Measurements from ENCODE around the gene NAA25. TPM values are rescaled to one million over a fixed set of nuclear protein-coding genes. Genes with fewer than 3 reads are reported as not detected.

The NAA25 gene
- total and polyA plus RNA-seq, 2 donors (not counting 3 experiments of a cell fraction or from before 2014, with no cell fraction given) = 5.3 to 25.5 TPM

GRCh38 chr12:112018571-112019237 is 89.9 kb downstream of the NAA25 start:
- CTCF ChIA-PET = no interaction called here
- dilution Hi-C loops (cut with MboI; ENCODE audit: extremely low pct_ligation_motif_present, low sequenced_read_pairs) = no loop called here
- BruUV-seq (replicated peaks) = no TSS peak
- H4K20me1 ChIP-seq (replicated peaks; ENCODE audit: control insufficient read depth, extremely low read depth, insufficient read depth, low read length) = peaks cover 5% of the 10 kb centered on the region
- H3K36me3 ChIP-seq (ENCODE audit: control insufficient read depth in 2 of 2, extremely low read depth in 1 of 2, insufficient read depth in 2 of 2, low read length in 2 of 2) = peaks cover 14 to 17% of the 10 kb centered on the region in 2 experiments
- FAIRE-seq (peak; percentile 84), DNase-seq (ENCODE audit: low read depth, low spot score) (peak; percentile 18)
- H3K4me2 ChIP-seq (ENCODE audit: insufficient read depth, low read length) = peak overlapping the region; percentile 39
- no peak for TF ChIP-seq JUN (IDR thresholded peaks at IDR 0.05; ENCODE audit: borderline replicate concordance, insufficient read depth, insufficient read length, low read depth)
- peak; percentile 50 for TF ChIP-seq FOS (IDR thresholded peaks at IDR 0.05; ENCODE audit: borderline replicate concordance, insufficient read depth, low read length)
- peak; percentile 40 for TF ChIP-seq POLR2A (IDR thresholded peaks at IDR 0.05; ENCODE audit: low read depth, low read length)
- POLR2A ChIA-PET = no interaction called here
- H3K79me2 ChIP-seq (ENCODE audit: control insufficient read depth, insufficient read depth, low read length) = peaks cover 66% of the 10 kb centered on the region
- H3K27ac ChIP-seq (ENCODE audit: insufficient read depth, low read depth, low read length) = peak overlapping the region; percentile 58
- H3K4me3 ChIP-seq (replicated peaks in 1 of 3; ENCODE audit: insufficient read depth in 1 of 3, low read depth in 1 of 3, low read length in 3 of 3) = no peak overlapping the region
- no peak overlapping the region for H2AFZ ChIP-seq (ENCODE audit: low read depth, low read length)
- intact Hi-C loops (cut with micrococcal nuclease) = loop anchor here (10.0 kb wide), 1 partner anchor 366 kb away; the partner anchor contains the start of gene HECTD4
- no peaks in the 10 kb centered on the region for H3K9me3 ChIP-seq (replicated peaks; ENCODE audit: control insufficient read depth, insufficient read depth, low read length)
- H3K4me1 ChIP-seq (ENCODE audit: control insufficient read depth, extremely low read depth, insufficient read depth, low read length) = peaks cover 20% of the 10 kb centered on the region
- no peak overlapping the region for H3K9ac ChIP-seq (replicated peaks; ENCODE audit: extremely low read depth, insufficient read depth, low read length)
- H3K9me1 ChIP-seq (replicated peaks; ENCODE audit: control insufficient read depth, extremely low read depth, insufficient read depth, low read length) = no peaks in the 10 kb centered on the region
- no peaks in the 10 kb centered on the region for H3K27me3 ChIP-seq (ENCODE audit: control insufficient read depth in 2 of 2, insufficient read depth in 2 of 2, low read length in 2 of 2)

GRCh38 chr12:112017041-112017440 is 91.5 kb downstream of the NAA25 start:
- no peaks in the 10 kb centered on the region for H3K27me3 ChIP-seq (ENCODE audit: control insufficient read depth in 2 of 2, insufficient read depth in 2 of 2, low read length in 2 of 2)
- no peak for TF ChIP-seq CTCF (IDR thresholded peaks at IDR 0.05; ENCODE audit: extremely low read depth in 1 of 2, insufficient read depth in 1 of 2, low read depth in 1 of 2, low read length in 2 of 2)
- TF ChIP-seq GATA2 (IDR thresholded peaks at IDR 0.05; ENCODE audit: insufficient read depth, insufficient read length, low read depth, low read length) = no peak
- no peak for TF ChIP-seq MYC (IDR thresholded peaks at IDR 0.05; ENCODE audit: low read depth, low read length)
- no peak for TF ChIP-seq EZH2 (IDR thresholded peaks at IDR 0.05; ENCODE audit: borderline replicate concordance, low read depth, low read length, severe bottlenecking)
- TF ChIP-seq MAX (IDR thresholded peaks at IDR 0.05; ENCODE audit: insufficient read depth, insufficient read length) = no peak
- no peak for TF ChIP-seq POLR2AphosphoS5 (IDR thresholded peaks at IDR 0.05; ENCODE audit: insufficient read depth, low read depth, low read length)
- no peak overlapping the region for H2AFZ ChIP-seq (ENCODE audit: low read depth, low read length)
- no peak overlapping the region for H3K4me3 ChIP-seq (replicated peaks in 1 of 3; ENCODE audit: insufficient read depth in 1 of 3, low read depth in 1 of 3, low read length in 3 of 3)
- no TSS peak for BruUV-seq (replicated peaks)
- H3K9me3 ChIP-seq (replicated peaks; ENCODE audit: control insufficient read depth, insufficient read depth, low read length) = no peaks in the 10 kb centered on the region
- no peak overlapping the region for H3K4me2 ChIP-seq (ENCODE audit: insufficient read depth, low read length)
- FAIRE-seq (no peak), DNase-seq (ENCODE audit: low read depth, low spot score) (no peak)
- CTCF ChIA-PET = no interaction called here
- peaks cover 65% of the 10 kb centered on the region for H3K79me2 ChIP-seq (ENCODE audit: control insufficient read depth, insufficient read depth, low read length)
- no peak overlapping the region for H3K9ac ChIP-seq (replicated peaks; ENCODE audit: extremely low read depth, insufficient read depth, low read length)
- POLR2A ChIA-PET = no interaction called here
- dilution Hi-C loops (cut with MboI; ENCODE audit: extremely low pct_ligation_motif_present, low sequenced_read_pairs) = no loop called here
- intact Hi-C loops (cut with micrococcal nuclease) = loop anchor here (10.0 kb wide), 1 partner anchor 368 kb away; the partner anchor contains the start of gene HECTD4
- H3K36me3 ChIP-seq (ENCODE audit: control insufficient read depth in 2 of 2, extremely low read depth in 1 of 2, insufficient read depth in 2 of 2, low read length in 2 of 2) = peaks cover 4 to 9% of the 10 kb centered on the region in 2 experiments
- peaks cover 3% of the 10 kb centered on the region for H4K20me1 ChIP-seq (replicated peaks; ENCODE audit: control insufficient read depth, extremely low read depth, insufficient read depth, low read length)
- H3K4me1 ChIP-seq (ENCODE audit: control insufficient read depth, extremely low read depth, insufficient read depth, low read length) = peaks cover 25% of the 10 kb centered on the region
- H3K27ac ChIP-seq (ENCODE audit: insufficient read depth, low read depth, low read length) = no peak overlapping the region
- no peaks in the 10 kb centered on the region for H3K9me1 ChIP-seq (replicated peaks; ENCODE audit: control insufficient read depth, extremely low read depth, insufficient read depth, low read length)

All from endothelial cell of umbilical vein (primary cell).